Neural cell (in vitro differentiated cells): ENCODE results near the gene HNRNPF. TPM values are rescaled to one million over a fixed set of nuclear protein-coding genes. Genes with fewer than 3 reads are reported as not detected.

ENCODE experiments used
- H2AFZ ChIP-seq: fragments of 200-600, 300-800 bp; sonication (generic), shearing (Covaris generic); 2 replicates; pipeline ENCODE4 v1.6.0; 2014; ENCODE audit warnings: low read depth, mild to moderate bottlenecking, antibody characterized with exemption, low read length, moderate library complexity
- H3F3A ChIP-seq: fragments of 200-600 bp; shearing (Covaris generic); 2 replicates; pipeline ENCODE4 v1.6.1; 2016; ENCODE audit warnings: mild to moderate bottlenecking, moderate library complexity, mixed read lengths, antibody characterized with exemption, low read length; ENCODE audit not compliant: insufficient read depth, poor library complexity, severe bottlenecking
- H3K27ac ChIP-seq: fragments of 200-600, 300-800 bp; sonication (generic), shearing (Covaris generic); 2 replicates; pipeline ENCODE4 v1.5.1; 2014; ENCODE audit warnings: mild to moderate bottlenecking, low read length, moderate library complexity
- H3K27me3 ChIP-seq: fragments of 300-800, 200-600 bp; sonication (generic), shearing (Covaris generic); 2 replicates; pipeline ENCODE4 v1.6.0; 2014; ENCODE audit warnings: mild to moderate bottlenecking, low read depth, low read length, moderate library complexity; ENCODE audit not compliant: insufficient read depth
- H3K36me3 ChIP-seq: fragments of 300-800, 200-600 bp; sonication (generic), shearing (Covaris generic); 2 replicates; pipeline ENCODE4 v1.5.1; 2014; ENCODE audit warnings: mild to moderate bottlenecking, antibody characterized with exemption, low read length, moderate library complexity; ENCODE audit not compliant: insufficient read depth
- H3K4me2 ChIP-seq: fragments of 300-800, 200-600 bp; sonication (generic), shearing (Covaris generic); 2 replicates; pipeline ENCODE4 v1.6.0; 2014; ENCODE audit warnings: mild to moderate bottlenecking, low read length
- H3K4me3 ChIP-seq: fragments of 300-800, 200-600 bp; sonication (generic), shearing (Covaris generic); 2 replicates; pipeline ENCODE4 v1.5.1; 2014; ENCODE audit warnings: mild to moderate bottlenecking, low read length, moderate library complexity
- H3K79me2 ChIP-seq: fragments of 200-600 bp; shearing (Covaris generic); replicated peaks from 2 replicates; pipeline ENCODE4 v1.6.0; 2014; ENCODE audit warnings: mild to moderate bottlenecking, low read length, moderate library complexity; ENCODE audit not compliant: insufficient read depth
- H3K9ac ChIP-seq: fragments of 300-800, 200-600 bp; sonication (generic), shearing (Covaris generic); 2 replicates; pipeline ENCODE4 v1.6.1; 2016; ENCODE audit warnings: mild to moderate bottlenecking, low read length, mixed read lengths
- H3K9me2 ChIP-seq: fragments of 200-600 bp; shearing (Covaris generic); 2 replicates; pipeline ENCODE4 v1.6.1; 2016; ENCODE audit warnings: mild to moderate bottlenecking, low read length, mixed read lengths; ENCODE audit not compliant: insufficient read depth
- H3K9me3 ChIP-seq: fragments of 200-600, 300-800 bp; sonication (generic), shearing (Covaris generic); 2 replicates; pipeline ENCODE4 v1.6.1; 2016; ENCODE audit warnings: mild to moderate bottlenecking, mixed run types, low read length, moderate library complexity, mixed read lengths
- H4K20me1 ChIP-seq: fragments of 200-600 bp; shearing (Covaris generic); 2 replicates; pipeline ENCODE4 v1.6.1; 2016; ENCODE audit warnings: mild to moderate bottlenecking, mixed run types; ENCODE audit not compliant: insufficient read depth
- CTCF ChIP-seq: fragments of 450-650 bp; IDR thresholded peaks from 2 replicates; pipeline ENCODE4 v1.5.1; 2014; ENCODE audit warnings: antibody characterized with exemption, mild to moderate bottlenecking, moderate library complexity; ENCODE audit not compliant: poor library complexity, severe bottlenecking
- EP300 ChIP-seq: fragments of 450-650 bp; conservative IDR thresholded peaks from 2 replicates; pipeline ENCODE4 v1.6.1; 2014; ENCODE audit warnings: antibody characterized with exemption, mild to moderate bottlenecking, moderate library complexity; ENCODE audit not compliant: poor library complexity, severe bottlenecking
- EZH2 ChIP-seq: fragments of 200-600, 300-800 bp; shearing (Covaris generic), sonication (generic); IDR thresholded peaks from 2 replicates; pipeline ENCODE4 v1.6.1; 2014; ENCODE audit warnings: antibody characterized with exemption, low read length, borderline replicate concordance, mild to moderate bottlenecking; ENCODE audit not compliant: insufficient read depth, poor library complexity, severe bottlenecking
- MXI1 ChIP-seq: fragments of 450-650 bp; conservative IDR thresholded peaks from 2 replicates; pipeline ENCODE4 v1.6.1; 2014; ENCODE audit warnings: antibody characterized with exemption, mild to moderate bottlenecking; ENCODE audit not compliant: poor library complexity, severe bottlenecking
- POLR2AphosphoS5 ChIP-seq: IDR thresholded peaks from 2 replicates; pipeline ENCODE4 v1.6.1; 2012
- RAD21 ChIP-seq: fragments of 450-650 bp; conservative IDR thresholded peaks from 2 replicates; pipeline ENCODE4 v1.6.1; 2014; ENCODE audit warnings: antibody characterized with exemption, mild to moderate bottlenecking, moderate library complexity
- REST ChIP-seq: IDR thresholded peaks from 2 replicates; pipeline ENCODE4 v1.6.1; 2012; ENCODE audit warnings: borderline replicate concordance
- SMC3 ChIP-seq: fragments of 450-650 bp; conservative IDR thresholded peaks from 2 replicates; pipeline ENCODE4 v1.6.1; 2014; ENCODE audit warnings: antibody characterized with exemption, mild to moderate bottlenecking, moderate library complexity; ENCODE audit not compliant: poor library complexity
- TAF1 ChIP-seq: IDR thresholded peaks from 2 replicates; pipeline ENCODE4 v1.6.1; 2012; ENCODE audit warnings: low read depth
- polyA plus RNA-seq: library from polyadenylated mRNA; depleted of rRNA; stranded (reverse); fragments of >200 nt; gene quantifications from 2 replicates; pipeline ENCODE4 v1.2.3, GENCODE V29; 2014

The HNRNPF gene
- polyA plus RNA-seq, 1 donor from 2014 or later, result 65.0 TPM

- H4K20me1 ChIP-seq, result no peaks in the 10 kb centered on the region
- H3K27me3 ChIP-seq, result no peaks in the 10 kb centered on the region
- no peaks in the 10 kb centered on the region for H3K9me3 ChIP-seq
- no peak overlapping the region for H3K9ac ChIP-seq
- H3K4me2 ChIP-seq, result no peak overlapping the region
- H3K79me2 ChIP-seq, result no peaks in the 10 kb centered on the region
- H3F3A ChIP-seq, result no peaks in the 10 kb centered on the region
- no peak overlapping the region for H3K4me3 ChIP-seq
- no peak overlapping the region for H3K27ac ChIP-seq
- TF ChIP-seq EP300 (no peak), EZH2 (no peak), CTCF (no peak), POLR2AphosphoS5 (no peak), TAF1 (no peak), REST (no peak), RAD21 (no peak), SMC3 (no peak), MXI1 (no peak)
- H3K9me2 ChIP-seq, result no peaks in the 10 kb centered on the region
- no peak overlapping the region for H2AFZ ChIP-seq
- no peaks in the 10 kb centered on the region for H3K36me3 ChIP-seq
Measured at GRCh38 chr10:43374194-43374593, 34.8 kb downstream of the HNRNPF start.

DNA sequence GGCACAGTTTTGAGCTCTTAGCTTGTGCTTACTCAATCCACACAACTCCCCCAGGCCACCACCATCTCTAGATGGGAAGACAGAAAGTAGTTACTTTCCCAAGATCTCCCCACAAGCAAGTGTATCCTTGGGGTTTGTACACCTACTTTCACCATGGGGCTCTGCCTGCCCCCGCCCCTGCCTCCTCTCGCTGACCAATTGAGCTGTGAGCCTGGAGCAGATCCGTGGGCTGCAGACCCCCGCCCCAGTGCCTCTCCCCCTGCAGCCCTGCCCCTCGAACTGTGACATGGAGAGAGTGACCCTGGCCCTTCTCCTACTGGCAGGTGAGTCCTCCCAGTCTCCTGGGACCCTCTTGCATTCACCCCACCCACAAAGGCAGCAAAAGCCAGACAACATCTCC is 35.5 kb downstream of the HNRNPF start:
- H3K36me3 ChIP-seq, result no peaks in the 10 kb centered on the region
- no peaks in the 10 kb centered on the region for H3K9me3 ChIP-seq
- no peaks in the 10 kb centered on the region for H3K79me2 ChIP-seq
- no peak overlapping the region for H2AFZ ChIP-seq
- no peak overlapping the region for H3K27ac ChIP-seq
- no peak overlapping the region for H3K4me2 ChIP-seq
- no peak overlapping the region for H3K9ac ChIP-seq
- no peak overlapping the region for H3K4me3 ChIP-seq
- H4K20me1 ChIP-seq, result no peaks in the 10 kb centered on the region
- no peaks in the 10 kb centered on the region for H3K27me3 ChIP-seq
- TF ChIP-seq EP300 (no peak), SMC3 (no peak), EZH2 (no peak), CTCF (no peak), REST (no peak), TAF1 (no peak), RAD21 (no peak), MXI1 (no peak), POLR2AphosphoS5 (no peak)
- H3K9me2 ChIP-seq, result no peaks in the 10 kb centered on the region
- no peaks in the 10 kb centered on the region for H3F3A ChIP-seq
